ENCODE measurements around the gene FCN1. TPM values are rescaled to one million over a fixed set of nuclear protein-coding genes. Genes with fewer than 3 reads are reported as not detected.
"Not testable (repeated sequence)": the region's sequence is repeated elsewhere in the genome, so short reads cannot be mapped to it uniquely, and the experiment has no call there.

FCN1 gene
- polyA plus RNA-seq (2013, experiment 1 of 2; ENCODE audit: insufficient read length), result not detected
- polyA plus RNA-seq (2013, experiment 2 of 2; ENCODE audit: insufficient read length), result 0.09 TPM

DNA sequence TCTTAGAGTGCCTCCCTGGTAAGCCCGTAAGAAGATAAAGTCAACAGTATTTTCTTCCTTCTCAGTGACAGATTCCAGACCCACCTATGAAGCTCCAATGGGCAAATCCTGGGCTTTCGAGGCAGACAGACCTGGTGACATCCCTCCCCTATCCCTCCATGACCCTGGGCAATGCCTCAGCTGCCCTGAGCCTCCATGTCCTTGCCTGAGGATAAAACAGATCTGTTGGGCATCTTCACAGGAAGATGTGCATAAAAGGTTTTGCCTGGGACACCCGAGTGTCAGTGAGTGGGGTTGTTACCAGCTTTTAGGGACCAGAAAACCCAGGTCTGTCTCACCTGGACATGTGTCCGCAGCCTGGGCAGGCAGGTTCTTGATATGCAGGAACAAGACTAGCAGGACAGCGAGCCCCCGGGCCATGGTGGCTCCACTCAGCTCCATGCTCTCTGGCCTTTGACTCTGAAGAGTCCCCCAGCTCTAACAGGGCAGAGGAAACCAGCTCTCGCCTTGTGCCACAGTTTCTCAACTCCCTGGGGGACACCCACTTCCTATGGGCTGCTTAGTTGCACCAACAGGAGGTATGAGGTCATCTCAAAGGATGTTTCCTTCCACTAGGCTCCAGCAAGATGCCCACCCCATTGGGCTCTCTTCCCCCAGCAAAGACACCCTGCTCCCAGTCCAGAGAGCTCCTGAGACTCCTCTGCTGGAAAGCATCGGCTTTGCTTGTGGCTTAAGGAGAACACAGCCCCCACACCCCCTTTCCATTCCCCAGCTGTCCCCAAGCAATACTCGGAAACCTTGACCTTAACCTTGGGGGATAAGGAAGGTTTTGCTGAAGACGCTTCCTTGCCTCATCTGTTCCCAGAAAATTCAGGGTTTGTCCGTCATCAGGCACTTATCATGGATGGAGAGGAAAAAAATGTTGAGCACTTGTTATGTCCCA lies at the start of gene FCN1:
FCN1 (minus strand) TSS at position 482 of the 943 bp plus-strand sequence; CDS start at position 441, 41 bp downstream.
- no peak for DNase-seq

DNA sequence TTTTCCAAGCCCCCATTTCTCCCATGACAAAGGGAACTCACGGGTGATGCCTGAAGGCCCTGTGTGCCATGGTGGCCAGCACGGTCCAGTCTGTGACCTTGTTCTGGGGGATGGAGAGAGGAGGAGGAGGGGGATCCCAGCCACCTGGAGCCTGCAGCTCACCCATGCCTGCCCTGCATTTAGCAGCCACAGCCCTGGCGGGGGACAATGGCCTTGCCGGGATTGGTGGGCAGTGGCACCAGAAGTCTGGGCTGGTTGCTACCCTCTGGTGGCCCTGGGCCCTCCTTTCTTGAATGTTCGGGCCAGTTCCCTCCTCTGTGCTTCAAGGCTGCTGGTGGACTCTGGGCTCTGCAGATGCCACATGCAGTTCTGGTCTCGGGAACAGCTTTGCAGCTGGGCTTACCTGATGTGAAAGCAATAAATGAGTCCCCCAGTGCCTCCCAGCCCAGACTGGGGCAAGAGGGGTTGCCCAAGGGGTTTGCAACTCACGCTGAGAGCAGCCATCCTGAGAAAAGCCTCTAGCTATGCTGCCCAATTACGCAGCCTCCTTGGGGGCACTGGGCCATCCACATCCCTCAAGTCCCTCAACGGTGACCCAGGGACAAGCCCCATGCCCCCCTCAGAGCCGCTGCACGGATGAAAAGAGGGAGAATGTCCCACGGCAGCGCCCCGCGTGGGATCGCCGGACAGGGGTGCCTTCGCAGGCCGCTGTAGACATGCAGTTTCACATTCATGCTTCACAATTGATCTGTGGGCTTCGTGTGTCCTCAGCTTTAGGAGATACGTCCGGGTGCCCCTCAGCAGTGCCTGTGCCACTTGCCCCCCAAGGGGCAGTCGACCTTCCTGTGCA lies 49.2 kb upstream of the FCN1 start:
- no peak for DNase-seq

GRCh38 chr9:134966270-134966669 lies 48.6 kb upstream of the FCN1 start:
- DNase-seq, result no peak

- DNase-seq, result no peak
These were observed 48.1 kb upstream of the FCN1 start for GRCh38 chr9:134965851-134966250.

- no peak for DNase-seq
These were observed 47.7 kb upstream of the FCN1 start for GRCh38 chr9:134965411-134965810.

- no peak for DNase-seq
These were observed 46.8 kb upstream of the FCN1 start for GRCh38 chr9:134964271-134965055.

DNA sequence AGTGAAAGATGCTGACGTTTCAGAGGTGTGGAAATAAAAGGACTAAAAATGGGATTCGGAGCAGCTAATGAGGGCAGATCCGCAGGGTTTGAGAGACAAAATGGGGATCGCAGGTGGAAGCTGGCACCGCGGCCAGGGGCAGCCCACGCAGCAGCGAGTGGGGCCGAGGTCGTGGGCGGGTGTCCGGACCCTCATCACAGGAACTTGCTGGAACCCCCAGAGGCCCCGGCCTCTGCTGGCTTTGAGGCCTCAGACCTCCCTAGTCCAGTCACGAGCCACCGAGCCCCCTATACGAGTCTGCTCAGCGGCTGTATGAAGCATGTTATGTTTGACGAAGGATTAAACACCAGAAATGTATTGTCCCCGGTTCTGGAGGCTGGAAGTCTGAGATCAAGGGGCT lies 45.8 kb upstream of the FCN1 start:
- DNase-seq, result no peak

GRCh38 chr9:134962973-134963364 lies 45.3 kb upstream of the FCN1 start:
- DNase-seq, result no peak

DNA sequence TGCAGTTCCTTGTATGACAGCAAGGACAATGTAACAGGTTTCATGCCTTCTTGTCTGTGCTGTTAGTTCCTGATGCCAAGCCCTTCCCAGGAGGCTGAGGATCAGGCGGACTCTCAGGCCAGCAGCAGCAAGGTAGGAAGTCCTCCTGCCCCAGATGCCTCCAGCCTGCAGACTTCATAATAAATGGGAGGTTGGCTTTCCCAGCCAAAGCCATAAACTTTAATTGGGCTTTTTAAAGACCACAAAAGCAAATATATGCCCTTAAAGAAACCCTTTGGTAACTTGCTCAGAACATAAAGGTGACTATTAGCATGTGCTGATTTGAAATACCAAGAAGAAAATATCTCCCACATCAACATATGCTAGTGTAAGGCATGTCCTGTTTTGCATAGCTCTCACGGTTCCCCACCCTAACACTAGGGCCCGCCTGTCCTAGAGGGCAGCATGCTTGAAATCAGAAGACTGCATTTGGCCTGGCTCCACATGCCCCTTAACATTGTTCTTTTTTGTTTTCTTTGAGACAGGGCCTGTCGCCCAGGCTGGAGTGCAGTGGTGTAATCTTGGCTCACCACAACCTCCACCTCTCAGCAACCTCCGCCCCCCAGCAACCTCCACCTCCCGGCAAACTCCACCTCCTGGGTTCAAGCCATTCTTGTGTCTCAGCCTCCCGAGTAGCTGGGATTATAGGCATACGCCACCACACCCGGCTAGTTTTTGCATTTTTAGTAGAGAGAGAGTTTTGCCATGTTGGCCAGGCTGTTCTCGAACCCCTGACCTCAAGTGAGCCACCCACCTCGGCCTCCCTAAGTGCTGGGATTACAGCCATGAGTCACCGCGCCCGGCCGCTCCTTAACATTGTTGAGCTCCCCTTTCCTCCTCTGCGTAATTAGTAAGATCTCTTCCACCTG lies 44.6 kb upstream of the FCN1 start:
- DNase-seq, result no peak

GRCh38 chr9:134961331-134962064 lies 43.8 kb upstream of the FCN1 start:
- DNase-seq, result no peak

GRCh38 chr9:134960701-134961181 lies 43.0 kb upstream of the FCN1 start:
- DNase-seq, result no peak

DNA sequence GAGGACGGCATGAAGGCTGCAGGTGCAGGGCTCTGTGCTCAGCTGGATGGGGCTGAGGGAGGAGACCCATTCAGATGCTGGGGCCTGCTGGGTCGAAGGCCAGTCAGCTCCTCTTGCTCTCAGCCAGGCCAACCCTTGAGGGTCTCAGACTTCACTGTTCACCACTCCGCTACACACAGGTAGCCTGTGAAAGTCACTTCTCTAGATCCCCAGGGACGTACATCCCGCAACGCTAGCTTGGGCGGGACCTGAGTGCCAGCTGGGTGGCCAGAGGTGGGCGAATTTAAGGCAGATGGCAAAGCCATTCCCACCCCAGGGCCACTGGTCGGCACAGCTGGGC lies 42.2 kb upstream of the FCN1 start:
- no peak for DNase-seq

GRCh38 chr9:134959126-134959970 lies 41.6 kb upstream of the FCN1 start:
- no peak for DNase-seq

- no peak for DNase-seq
These were observed 40.2 kb upstream of the FCN1 start for GRCh38 chr9:134957945-134958227.

DNA sequence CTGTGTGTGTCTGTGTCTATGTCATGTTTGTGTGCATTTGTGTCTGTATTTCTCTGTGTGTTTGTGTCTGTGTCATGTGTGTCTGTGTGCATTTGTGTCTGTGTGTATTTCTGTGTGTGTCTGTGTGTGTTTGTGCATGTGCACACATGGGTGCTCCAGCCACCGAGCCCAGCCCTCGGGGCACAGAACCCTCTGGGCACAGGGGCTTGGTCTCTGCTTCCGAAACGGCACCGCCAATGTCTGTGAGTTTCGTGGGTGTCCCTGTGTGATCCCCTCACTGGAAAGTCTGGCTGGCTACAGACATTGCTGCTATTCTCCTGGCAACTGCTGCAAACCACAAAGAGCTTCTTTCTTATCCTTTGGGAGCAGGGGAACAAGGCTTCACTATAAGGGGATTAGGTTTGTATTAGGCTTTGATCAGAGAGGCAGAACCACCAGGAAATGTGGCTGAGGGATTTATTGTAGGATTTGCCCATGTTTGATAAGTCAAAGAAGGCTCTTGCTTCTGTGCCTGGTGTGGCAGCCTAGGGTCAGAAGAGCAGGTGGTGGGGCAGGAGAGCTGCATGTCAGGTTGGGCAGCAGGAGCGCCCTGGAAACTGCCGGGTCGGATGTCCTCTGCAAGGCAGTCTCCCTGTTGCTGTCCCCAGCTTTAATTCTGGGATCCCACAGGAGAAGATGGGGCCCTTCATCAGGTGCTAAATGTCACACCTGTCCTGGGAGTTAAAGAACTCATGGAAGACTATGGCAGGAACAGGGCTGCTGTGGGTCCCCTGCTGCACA lies 39.6 kb upstream of the FCN1 start:
- no peak for DNase-seq

DNA sequence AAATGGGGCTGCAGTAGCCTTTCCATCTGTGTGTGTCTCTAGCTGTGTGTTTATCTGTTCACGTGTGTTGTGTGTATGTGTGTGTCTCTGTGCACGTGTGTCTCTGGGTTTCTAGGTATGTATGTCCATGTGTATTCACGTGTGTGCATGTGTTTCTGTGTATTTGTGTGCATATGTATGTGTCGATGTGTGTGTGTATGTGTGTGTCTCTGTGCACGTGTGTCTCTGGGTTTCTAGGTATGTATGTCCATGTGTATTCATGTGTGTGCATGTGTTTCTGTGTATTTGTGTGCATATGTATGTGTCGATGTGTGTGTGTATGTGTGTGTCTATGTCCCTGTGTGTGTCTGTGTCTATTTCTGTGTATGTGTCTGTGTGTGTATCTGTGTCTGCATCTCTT lies 38.7 kb upstream of the FCN1 start:
- not testable (repeated sequence) for DNase-seq

GRCh38 chr9:134955801-134956200 lies 38.1 kb upstream of the FCN1 start:
- no peak for DNase-seq

GRCh38 chr9:134955156-134955555 lies 37.4 kb upstream of the FCN1 start:
- no peak for DNase-seq

DNA sequence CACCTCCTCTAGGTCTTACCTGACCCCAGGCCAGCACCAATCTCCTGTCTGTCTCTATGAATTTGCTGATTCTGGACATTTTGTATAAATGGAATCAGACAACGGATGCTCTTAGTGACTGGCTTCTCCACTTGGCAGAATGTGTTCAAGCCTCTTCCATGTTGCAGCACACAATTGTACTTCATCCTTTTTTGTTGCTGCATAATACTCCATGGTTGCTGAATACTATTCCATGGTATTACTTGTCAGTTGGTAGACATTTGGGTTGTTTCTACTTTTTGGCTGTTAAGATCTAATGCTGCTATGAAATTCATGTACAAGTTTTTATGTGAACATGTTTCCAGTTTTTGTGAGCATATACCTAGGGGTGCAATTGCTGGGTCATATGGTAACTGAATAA lies 34.3 kb upstream of the FCN1 start:
- DNase-seq, result no peak

All from fibroblast of skin of scalp (primary cell).